GM21717 (cell line): ENCODE measurements around the gene GATA3.

ENCODE experiments used
- ATAC-seq: cut with Tn5 transposase; IDR thresholded peaks from one replicate; pipeline ENCODE4 v1.9.1; 2021; ENCODE audit warnings: mild to moderate bottlenecking, moderate library complexity; ENCODE audit not compliant: unreplicated experiment

Gene GATA3

DNA sequence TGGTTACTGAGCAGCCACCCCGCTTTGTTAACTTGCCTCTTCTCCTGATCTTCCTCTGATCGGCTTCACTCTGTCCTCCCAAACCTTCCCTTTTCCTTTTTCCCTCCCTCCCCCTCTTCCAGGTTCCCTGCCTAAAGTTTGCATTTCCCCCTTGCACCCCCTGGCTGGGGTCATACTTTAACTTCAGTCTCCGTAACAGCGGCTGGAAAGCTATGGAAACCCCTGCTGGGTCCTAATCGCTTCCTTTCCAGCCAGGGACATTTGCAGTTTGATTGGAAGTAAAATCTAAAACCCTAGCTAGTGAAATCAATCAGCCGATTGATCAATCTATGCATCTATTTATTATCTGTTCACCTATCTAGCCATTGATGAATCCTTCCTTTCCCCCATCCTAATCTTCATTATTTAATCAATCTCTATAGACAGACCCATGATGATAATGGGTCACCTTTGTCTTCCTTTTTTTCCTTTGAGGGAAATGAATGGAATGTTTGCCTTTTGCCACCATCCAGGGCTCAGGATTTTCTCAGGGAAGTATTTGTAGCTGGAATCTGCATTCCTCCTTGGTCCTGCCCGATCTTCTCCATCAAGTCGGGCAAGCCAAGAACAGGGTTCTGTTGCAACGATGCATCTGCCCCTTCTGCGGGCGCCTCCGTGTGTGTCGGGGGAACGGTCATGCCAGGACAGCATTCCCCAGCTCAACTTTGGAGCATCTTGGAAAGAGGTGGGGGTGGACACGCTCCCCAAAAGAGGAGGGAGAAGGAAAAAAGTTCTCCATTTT is 8.8 kb downstream of the GATA3 start:
- ATAC-seq = no peak

DNA sequence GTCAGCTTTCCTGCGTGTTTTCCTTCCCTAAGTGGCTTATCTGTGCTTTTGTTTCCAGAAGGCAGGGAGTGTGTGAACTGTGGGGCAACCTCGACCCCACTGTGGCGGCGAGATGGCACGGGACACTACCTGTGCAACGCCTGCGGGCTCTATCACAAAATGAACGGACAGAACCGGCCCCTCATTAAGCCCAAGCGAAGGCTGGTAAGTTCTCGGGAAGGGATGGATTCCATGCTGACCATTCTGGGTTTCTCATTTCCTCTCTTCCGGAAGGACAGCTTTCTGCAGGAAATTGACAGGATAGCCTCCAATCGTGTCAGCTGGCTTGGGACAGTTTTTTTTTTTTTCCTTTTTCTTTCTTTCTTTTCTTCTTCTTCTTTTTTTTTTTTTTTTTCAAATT is 9.4 kb downstream of the GATA3 start:
- no peak for ATAC-seq

DNA sequence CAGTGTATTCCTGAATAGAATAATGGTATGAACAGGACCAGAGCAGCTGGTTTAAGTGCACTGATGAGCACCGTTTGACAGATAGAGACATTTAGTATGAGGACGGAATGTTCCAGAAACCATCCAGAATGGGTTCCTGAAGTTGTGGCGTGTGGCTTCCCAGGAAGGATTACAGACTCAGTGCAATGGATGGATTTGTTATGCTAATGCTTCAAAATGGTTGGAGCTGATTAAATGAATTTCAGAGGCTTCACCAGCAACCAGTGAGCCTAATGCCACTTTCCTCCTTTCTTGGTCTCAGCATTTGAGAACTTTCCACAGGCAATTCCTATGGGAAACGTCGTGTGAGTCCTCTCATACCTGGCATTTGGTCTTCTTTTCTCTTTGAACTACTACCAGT is 9.9 kb downstream of the GATA3 start:
- ATAC-seq = no peak

DNA sequence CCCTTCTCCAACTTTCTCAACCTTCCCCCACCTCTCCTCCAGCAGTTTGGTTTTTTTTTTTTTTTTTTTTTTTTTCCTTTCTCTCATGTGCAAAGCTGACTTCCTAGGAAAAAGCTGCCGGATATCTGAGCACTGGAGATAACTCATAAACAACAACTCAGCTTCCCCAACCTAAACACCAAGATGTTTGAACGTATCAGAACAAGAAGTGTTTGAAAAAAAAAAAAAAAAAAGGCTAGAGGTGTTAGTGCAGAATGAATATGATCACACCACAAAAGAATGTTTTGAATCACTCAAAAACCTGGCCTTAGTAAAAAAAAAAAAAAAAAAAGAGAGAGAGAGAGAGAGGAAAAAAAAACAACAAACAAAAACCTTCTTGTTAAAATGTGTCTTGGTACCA is 11.2 kb downstream of the GATA3 start:
- no peak for ATAC-seq

DNA sequence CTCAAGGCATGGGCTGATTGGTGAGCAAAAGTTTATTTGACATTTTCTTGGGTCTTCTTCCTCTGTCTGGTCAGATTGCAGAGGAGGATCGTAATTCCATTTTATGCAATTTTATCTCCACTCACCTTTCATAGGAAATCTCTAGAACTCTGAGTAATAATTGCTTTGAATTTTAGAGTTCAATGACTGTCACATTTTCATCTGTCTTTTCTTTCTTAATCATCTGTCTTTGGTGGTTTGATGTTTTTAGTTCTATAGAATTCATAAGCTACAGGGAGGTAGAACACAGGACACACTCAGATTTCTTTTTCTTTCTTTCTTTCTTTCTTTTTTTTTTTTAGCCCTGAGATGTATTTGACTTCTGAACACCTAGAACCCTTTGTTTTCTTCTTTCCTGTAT is 11.6 kb downstream of the GATA3 start:
- ATAC-seq = no peak

DNA sequence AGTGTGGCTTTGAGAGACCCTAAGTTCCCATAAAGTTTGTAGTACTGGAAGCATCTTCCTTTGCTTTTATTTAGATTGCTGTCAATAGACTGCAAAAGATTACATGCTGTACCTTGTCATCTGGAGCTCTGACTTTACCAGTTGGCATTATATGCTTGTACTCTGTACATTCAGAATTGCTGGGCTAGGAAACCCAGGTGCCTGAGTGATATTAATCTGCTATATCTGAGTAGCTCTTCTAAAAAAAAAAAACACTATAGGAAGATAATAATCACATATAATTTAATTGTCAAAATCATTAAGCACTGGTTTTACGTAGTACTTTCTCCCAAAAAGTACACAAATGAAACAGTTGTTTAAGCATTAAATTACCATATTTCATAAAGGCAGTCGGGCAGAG is 12.3 kb downstream of the GATA3 start:
- no peak for ATAC-seq

DNA sequence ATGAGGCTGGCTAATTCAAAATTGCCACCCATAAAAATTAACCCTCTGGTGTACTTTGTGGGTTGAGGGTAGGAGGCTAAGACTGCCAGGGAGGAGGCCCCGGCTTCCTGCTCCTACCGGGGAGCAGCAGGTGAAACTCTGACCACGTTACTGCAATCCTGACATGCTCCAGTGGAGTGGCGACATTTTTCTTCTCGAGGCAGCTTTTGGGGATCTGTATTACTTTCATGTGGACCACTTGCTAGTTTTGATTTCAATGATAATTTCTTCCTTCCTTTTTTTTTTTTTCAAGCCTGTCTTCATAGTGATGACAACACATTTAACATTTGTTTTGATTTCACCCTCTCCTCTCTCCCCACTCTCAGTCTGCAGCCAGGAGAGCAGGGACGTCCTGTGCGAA is 14.6 kb downstream of the GATA3 start:
- ATAC-seq = no peak

DNA sequence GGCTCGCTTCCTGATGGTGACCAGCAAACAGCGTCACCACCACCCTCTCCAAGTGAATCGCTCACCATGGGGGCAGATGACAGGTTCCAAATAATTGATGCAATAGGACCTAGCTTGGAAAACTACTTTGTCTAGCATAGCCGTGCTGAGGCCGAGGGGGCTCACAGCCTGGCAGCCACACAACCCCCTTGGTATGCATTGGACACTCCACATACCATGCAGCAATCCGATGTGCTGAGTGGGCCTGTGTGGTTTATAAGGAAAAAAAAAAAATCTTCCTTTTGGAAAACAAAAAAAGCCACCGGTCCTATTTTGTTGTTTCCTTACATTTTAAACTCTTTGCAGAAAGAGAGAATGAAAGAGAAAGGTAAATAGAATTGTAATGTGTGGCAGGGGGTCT is 15.1 kb downstream of the GATA3 start:
- ATAC-seq = no peak

DNA sequence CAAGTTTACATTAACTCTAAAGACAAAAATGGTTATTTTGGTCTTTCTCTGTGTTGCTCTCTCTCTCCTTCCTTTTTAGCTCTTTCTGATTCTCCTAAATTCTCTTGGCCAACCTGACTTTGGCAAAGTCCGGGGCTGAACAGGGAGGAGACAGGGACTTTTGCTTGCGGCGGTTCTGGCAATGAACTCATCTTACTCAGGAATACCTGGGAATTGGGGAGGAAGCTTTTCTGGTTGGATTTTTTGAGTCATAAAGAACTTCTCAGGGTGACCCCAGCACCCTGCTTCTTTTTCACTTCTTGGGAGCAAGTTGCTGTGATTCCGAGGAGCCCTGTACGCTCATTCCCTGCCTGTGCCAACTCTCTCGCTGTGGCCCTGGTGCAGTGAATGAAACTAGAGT is 16.0 kb downstream of the GATA3 start:
- no peak for ATAC-seq

DNA sequence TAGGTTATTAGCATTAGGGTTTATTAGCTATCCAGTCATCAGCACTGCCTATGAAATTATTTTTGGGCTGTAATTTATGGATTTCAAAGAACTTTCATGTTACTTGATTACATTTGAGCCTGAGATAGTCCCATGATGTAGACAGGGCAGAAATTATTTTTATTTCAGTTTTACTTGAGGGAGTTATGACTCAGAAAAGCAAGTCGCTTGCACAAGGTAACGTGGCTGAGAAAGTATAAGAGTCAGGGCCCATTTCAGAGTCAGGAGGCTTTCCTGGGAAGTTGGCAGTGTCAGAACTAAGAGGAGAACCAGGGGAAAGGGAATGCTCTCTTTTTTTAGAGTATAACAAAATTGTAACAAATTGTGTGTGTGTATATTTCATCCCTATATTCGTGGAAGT is 16.5 kb downstream of the GATA3 start:
- no peak for ATAC-seq

DNA sequence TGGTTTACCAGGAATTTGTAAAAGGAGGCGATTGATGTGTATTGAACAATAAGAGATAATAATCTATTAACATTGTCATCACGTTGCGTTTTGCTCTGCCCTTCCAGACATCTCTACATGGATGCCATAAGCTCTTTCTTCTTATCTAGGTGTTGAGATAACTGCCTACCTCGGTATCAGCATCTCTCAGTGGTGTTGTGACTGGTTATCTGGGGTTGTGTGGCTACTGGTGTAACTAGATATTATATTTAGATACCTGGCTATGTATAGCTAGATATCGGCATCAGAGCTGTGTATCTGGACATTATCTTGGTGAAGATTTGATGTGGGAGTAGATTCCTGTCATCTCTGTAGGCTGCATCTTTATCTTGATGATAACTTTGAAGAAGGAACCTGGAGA is 17.2 kb downstream of the GATA3 start:
- ATAC-seq = no peak

DNA sequence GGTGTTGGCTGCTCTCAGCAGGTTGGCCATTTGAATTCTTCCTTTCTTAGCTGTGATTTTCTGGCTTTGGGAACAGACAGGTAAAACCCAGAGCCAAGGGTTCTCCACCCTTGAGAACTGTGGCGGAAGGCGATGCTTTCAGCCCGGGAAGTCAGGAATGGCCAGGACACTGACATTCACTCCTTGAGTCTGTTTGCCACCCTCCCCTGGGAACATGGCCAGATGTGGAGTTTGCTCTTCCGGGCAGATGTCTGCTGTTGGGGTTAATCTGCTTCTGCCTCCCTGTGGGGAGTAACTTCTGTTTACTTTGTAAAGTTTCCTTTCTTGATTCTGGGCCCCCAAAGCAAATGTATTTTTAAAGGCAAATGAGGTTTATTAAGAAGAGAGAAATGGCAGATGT is 17.7 kb downstream of the GATA3 start:
- no peak for ATAC-seq

DNA sequence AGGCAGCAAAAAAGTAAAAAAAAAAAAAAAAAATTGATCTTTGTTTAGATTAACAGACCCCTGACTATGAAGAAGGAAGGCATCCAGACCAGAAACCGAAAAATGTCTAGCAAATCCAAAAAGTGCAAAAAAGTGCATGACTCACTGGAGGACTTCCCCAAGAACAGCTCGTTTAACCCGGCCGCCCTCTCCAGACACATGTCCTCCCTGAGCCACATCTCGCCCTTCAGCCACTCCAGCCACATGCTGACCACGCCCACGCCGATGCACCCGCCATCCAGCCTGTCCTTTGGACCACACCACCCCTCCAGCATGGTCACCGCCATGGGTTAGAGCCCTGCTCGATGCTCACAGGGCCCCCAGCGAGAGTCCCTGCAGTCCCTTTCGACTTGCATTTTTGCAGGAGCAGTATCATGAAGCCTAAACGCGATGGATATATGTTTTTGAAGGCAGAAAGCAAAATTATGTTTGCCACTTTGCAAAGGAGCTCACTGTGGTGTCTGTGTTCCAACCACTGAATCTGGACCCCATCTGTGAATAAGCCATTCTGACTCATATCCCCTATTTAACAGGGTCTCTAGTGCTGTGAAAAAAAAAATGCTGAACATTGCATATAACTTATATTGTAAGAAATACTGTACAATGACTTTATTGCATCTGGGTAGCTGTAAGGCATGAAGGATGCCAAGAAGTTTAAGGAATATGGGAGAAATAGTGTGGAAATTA is 19.4 kb downstream of the GATA3 start:
- no peak for ATAC-seq

DNA sequence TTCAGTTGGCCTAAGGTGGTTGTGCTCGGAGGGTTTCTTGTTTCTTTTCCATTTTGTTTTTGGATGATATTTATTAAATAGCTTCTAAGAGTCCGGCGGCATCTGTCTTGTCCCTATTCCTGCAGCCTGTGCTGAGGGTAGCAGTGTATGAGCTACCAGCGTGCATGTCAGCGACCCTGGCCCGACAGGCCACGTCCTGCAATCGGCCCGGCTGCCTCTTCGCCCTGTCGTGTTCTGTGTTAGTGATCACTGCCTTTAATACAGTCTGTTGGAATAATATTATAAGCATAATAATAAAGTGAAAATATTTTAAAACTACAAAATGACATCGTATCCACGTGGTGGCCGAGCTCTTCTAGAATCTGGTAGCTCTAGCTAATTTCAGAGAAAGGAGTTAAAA is 20.4 kb downstream of the GATA3 start:
- ATAC-seq = no peak

DNA sequence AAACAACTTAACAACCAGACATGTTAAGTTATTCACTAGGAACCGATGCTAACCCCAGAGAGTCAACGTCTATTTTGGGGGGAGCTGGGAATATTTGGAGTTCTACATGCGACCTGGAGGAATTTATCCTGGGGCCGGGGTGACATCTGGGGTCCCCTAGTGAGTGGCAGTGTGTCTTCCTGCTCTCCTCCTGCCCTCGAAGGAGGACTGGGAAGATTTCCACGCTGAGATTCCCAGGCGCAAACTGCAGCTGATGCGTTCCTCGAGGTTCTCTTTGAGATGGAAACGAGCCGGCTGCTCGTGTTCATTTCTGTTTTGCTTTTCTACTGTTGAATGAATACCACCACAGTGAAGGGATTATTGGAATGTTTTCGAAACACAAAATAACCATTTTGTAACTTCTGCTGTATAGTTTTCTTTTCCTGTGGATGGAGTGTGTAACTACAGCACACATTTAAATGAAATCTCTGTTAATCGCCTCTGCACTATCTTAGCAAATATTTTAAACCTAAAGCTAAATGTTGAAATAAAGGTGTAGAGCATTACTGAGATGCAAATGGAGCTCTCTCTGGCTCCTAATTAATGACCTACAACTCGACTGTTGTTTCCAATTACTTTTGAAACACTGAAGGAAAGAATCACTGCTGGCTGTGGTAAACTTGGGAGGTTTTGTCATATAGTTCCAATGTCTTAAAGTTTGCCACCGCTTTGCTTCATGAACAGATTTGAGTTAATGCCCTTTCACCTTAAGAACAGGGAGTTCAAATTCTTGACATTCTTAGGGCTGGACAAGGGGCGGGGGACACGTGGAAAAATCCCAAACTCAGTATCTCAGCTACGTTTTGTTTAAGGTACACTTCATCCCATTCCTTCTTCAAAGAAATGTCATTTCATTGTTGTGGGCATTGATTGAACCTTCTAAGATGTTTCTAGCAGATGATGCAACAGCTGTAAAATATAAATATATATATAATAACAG is 21.1 kb downstream of the GATA3 start:
- ATAC-seq = no peak

DNA sequence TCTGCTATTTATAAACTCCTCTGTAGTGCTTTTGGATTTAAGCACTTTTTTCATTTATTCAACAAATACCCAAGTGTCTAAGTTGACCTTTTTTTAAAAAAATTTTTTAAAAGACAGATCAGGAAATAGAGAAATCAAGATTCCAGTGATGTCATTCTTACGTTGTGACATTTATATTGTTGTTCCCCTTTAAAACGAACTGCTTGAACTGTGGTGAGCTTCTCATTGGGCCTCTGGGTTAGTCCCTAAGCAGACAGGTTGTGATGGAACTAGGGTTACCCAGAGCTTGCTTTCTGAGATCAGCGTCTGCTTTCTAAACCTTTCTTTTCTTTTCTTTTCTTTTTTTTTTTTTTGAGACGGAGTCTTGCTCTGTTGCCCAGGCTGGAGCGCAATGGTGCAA is 22.4 kb downstream of the GATA3 start:
- ATAC-seq = no peak

DNA sequence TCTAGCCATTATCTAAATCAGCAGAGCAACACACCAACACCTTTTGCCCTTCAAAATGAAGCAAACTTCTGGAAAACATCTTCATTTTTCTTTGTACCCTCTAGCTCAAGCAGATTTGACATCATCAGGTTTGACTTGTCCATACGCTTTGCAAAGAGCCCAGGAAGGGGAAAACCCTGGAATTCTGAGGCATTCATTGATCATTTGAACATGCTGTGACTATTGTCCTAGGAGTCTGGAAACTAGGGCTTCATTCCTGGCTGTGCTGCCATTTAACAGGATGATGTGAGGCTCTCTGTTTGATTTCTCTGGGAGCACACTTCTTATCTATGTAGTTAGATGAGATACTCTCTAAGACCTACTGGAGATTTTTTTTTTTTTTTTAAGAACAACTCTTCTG is 23.5 kb downstream of the GATA3 start:
- no peak for ATAC-seq

DNA sequence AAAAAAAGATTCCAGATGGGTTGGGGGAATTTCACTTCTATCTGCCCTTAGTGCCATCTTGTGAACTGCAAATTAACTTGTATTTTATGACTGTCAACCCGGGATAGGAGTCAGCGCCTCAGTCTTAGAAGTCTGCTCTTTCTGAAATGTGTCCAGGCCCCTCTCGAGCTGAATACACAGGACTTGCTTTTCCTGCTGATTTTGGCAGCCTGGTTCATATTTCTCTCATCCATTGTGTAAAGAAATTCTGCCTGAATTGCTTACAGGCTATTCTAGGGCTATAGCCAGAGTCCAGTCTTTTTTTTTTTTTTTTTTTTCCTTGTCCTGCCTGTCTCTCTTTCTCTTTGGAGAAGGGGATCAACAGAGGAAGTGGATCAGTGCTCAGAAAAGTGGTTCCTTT is 24.6 kb downstream of the GATA3 start:
- no peak for ATAC-seq

DNA sequence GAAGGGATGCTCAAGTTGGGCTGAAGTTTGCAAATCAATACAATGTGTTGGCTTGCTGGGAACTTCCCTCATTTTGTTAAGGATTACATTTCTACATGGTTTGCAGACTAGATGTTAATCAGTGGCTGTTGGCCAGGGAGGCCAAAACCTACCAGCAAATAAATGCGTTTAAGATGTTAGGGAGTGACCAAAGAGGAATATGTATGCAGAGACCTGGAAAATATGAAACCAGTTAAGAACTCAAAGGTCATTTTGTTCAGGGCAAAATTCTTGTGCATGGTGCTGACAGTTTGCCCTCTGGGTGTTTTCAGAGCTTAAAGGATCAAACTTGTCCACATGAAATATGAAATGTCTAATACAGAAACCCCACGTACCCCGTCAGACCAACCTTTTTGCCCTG is 30.3 kb downstream of the GATA3 start:
- no peak for ATAC-seq

DNA sequence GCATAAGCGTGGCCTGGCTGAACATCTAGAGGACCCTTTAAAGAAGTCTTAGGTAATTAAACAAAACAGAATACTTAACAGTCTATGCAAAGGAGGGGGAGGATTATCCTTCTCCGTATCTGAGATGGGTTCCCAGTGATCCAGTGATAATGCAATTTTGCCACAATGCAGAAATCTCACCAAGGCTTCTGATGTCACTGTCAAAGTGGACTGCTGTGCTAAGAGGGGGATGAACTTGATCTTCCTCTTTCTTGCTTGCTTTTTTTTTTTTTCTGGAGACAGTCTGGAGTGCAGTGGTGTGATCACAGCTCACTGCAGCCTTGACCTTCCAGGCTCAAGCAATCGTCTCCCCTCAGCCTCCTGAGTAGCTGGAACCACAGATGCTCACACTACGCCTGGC is 30.8 kb downstream of the GATA3 start:
- no peak for ATAC-seq

DNA sequence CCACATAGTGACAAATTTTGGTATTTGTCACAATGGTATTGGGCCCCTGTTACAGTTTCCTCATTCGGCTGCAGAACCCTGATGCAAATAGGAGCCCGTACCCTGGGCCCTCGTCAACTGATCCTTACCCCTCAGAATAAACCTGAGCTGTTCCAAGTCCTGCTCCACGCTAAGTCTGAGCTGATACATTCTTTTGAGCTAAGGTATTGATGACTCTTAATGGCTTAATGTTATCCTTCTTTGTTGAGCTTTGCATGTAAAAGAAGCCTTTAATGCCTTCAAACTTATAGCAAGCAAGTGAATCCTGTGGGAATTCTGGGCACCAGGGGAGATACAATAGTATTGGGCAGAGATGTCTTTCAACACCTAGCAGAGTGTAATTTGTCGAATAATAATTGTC is 31.8 kb downstream of the GATA3 start:
- no peak for ATAC-seq

DNA sequence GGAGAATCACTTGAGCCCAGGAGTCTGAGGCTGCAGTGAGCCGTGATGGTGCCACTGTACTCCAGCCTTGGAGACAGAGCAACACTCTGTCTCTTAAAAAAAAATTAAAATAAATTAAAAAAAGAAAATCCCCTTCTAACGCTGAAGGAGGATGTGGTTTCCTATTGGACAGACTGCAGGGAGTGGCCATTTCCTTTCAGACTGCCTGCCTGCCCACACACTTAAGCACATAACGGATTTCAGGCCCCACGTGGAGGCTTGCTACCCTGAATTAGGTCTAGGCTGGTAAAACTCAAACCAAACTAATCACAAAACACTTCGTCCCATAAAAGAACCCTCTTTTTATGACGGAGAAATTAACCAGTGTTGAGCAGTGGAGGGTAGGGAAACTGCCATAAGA is 34.0 kb downstream of the GATA3 start:
- ATAC-seq = no peak
